HuH-7.5 (cell line): ENCODE data around the gene SENP7.
"Not testable (repeated sequence)": the region's sequence is repeated elsewhere in the genome, so short reads cannot be mapped to it uniquely, and the experiment has no call there.

Source experiments
- DNase-seq: peaks from one replicate; pipeline ENCODE4 v3.0.0; 2011; ENCODE audit warnings: low spot score

SENP7 gene

DNA sequence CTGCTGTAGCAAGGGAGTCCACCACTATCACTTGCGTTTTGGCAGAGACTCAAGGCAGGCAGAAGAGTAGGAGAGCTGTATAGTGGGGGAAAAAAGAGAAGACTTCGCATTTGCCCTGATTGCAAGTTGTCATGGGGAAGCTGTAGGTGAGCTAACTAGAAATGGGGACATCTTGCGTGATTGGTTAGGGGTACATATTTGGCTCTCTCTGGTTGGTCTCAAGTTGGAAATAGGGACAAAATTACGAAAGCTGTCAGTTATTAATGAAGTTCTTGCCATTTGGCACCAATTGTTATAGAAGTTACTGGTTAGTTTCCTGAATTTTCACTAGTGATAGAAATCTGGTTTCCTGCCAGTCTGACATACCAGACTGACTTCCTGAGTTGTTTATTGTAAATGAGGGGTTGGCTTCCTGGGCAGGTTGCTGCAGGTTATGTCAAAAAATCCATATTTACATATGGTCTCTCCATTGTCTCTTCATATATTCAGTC is 8.2 kb upstream of the SENP7 start:
- DNase-seq, result no peak

DNA sequence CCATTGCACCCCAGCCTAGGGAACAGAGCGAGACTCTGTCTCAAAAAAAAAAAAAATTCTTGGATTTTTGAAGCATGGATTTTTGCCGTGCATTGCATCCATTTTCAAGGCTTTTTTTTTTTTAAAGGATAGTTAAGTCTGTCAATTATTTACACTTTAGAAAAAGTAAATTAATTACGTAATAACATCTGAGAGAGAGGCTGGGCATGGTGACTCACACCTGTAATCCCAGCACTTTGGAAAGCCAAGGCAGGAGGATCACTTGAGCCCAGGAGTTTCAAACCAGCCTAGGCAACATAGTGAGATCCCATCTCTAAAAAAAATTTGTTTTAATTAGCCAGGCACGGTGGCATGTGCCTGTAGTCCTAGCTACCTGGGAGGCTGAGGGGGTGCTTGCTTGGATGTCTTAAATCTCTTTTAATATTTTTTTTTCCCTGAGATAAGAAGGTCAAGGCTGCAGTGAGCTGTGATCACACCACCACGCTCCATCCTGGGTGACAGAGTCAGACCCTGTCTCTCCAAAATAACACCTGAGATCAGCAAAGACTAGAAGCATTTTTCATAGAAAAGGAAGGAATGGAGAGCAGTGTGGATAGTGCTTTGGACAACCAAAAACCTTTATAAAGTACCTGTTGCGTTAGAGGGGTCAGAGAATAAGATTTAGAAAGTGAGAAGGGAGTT is 6.8 kb upstream of the SENP7 start:
- no peak for DNase-seq

DNA sequence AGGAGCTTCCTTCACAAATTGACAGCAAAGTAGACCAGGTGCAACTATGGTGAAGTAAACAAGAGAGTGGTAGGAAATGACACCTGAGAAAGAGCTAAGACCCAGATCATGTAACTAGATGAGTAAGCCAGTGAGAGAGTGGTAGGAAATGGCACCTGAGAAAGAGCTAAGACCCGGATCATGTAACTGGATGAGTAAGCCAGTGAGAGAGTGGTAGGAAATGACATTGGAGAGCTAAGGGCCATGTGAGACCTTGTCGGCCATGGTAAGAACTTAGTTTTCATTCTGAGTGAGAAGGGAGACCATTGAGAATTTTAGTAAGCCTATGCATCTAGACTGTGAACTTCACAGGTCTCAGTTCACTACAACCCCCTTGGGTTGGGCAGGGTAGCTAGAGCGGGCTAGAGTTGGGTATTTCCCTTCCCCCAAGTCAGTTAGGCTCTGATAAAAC is 5.4 kb upstream of the SENP7 start:
- DNase-seq, result no peak

DNA sequence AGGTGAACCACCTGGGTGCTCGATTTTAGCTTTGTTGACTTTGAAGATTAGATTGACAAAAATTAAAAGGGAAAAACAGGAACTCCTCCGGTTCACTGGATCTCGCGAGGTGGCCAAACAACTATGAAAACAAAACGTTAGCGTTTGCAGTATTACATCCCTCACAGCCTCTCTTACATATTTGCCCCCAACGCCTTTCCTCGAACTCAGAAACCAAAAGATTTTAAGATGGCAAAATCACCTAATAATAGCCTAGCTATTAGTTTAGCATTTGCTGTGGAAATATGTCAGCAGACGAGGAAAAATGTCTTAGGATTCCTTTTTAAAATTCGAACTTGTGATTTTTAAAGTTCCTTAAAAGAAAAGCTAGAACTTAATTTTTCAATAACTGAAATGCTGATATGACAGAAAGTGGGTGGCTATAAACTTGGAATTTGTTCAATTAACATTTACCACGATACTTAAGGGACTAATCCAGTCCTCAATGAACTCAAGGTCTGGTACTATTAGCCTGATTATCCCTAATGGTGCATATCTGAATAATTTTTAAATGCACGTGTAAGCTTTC is 491 bp upstream of the SENP7 start:
- peak; percentile 51 for DNase-seq

DNA sequence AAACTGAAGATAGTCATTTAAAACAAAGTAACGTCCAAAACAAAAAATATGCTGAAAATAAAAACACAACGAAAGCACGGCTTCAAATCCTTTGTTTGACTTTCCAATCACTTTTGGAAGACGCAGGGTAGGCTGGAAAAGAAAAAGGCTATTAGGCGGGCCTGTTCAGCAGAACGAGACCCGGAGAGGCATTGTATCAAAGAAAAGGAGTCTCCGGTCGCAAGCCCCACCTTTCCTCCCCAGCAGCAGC is 691 bp downstream of the SENP7 start:
- no peak for DNase-seq

DNA sequence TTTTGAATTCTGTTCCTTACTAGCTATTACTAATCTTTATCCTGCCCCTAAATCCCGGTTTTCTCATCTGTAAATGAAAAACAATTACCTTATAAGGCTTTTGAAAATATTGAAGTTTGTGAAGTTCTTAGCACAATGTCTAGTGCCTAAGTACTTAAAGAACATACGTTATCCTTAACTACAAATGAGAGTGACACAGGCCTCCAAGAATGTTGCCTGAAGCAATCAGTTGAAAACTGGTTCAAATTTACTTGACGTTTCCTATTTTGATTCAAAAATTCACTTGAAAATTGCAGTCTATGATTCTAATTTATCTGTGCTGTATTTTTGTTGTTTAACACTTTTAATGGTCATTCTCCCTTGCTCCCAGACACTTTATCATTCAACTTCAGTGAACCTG is 3.2 kb downstream of the SENP7 start:
- DNase-seq, result no peak

DNA sequence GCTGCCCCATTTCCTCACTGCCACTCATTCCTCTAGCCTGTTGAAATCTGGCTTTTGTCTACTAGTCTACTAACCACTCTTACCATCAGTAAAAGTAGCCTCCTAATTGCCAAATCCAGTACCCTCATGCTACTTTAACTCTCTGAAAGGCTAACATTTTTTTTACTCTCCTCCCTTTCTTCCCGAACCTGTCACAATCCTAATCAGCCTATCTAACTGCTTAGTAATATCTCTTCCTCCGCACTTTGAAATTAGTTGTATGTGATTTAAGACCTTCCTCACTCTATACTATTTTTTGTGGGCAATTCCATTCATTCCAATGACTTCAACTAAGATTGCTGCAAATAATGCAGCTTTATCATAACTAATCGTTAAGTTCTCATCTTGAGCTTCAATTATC is 3.7 kb downstream of the SENP7 start:
- DNase-seq, result no peak

DNA sequence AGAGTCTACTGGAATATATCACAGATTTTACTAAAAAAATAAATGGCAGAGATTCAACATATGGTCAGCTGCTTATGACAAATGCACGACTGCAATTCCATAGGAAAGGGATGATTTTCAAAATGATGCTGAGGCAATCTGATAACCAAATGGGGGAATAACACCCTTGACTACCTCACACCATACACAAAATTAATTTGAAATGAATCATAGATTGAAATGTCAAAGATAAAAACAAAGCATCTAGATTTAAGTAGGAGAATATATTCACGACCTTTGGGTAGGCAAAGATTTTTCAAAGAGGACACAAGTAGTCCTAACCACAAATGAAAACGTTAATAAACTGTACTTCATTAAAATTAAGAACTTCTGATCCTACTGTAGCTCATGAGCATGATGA is 11.2 kb downstream of the SENP7 start:
- no peak for DNase-seq

DNA sequence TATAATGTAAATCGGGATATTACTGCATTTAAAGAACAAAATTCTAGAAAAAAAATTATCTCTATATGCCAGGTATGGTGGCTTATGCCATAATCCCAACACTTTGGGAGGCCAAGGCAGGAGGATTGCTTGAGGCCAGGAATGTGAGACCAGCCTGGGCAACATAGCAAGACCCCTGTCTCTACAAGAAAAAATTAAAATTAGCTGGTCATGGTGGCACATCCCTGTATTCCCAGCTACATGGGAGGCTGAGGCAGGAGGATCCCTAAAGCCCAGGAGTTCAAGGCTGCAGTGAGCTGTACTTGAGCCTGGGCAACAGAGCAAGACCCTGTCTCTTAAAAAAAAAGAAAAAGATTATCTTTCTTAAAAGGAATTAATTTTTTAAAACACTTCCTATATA is 12.8 kb downstream of the SENP7 start:
- no peak for DNase-seq

DNA sequence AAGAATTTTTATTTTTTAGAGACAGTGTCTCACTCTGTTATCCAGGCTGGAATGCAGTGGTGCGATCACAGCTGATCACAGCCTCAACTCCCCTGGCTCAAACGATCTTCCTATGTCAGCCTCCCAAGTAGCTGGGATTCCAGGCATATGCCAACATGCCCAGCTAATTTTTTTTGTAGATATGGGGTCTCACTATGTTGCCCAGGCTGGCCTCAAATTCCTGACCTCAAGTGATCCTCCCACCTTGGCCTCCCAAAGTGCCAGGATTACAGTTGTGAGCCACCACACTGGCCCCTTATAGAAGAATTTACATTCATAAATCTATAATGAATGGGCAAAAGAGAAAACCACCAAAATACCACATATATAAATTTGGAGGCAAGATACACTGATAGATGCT is 15.2 kb downstream of the SENP7 start:
- no peak for DNase-seq

DNA sequence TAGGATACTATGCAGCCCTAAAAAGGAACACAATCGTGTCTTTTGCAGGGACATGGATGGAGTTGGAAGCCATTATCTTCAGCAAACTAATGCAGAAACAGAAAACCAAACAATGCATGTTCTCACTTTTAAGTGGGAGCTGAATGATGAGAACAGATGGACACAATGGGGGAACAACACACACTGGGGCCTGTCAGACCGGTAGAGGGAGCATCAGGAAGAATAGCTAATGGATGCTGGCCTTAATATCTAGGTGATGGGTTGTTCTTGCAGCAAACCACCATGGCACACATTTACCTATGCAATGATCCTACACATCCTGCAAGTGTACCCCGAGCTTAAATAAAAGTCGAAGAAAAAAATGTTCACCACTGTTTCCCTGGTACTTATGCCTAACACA is 17.5 kb downstream of the SENP7 start:
- DNase-seq, result no peak

DNA sequence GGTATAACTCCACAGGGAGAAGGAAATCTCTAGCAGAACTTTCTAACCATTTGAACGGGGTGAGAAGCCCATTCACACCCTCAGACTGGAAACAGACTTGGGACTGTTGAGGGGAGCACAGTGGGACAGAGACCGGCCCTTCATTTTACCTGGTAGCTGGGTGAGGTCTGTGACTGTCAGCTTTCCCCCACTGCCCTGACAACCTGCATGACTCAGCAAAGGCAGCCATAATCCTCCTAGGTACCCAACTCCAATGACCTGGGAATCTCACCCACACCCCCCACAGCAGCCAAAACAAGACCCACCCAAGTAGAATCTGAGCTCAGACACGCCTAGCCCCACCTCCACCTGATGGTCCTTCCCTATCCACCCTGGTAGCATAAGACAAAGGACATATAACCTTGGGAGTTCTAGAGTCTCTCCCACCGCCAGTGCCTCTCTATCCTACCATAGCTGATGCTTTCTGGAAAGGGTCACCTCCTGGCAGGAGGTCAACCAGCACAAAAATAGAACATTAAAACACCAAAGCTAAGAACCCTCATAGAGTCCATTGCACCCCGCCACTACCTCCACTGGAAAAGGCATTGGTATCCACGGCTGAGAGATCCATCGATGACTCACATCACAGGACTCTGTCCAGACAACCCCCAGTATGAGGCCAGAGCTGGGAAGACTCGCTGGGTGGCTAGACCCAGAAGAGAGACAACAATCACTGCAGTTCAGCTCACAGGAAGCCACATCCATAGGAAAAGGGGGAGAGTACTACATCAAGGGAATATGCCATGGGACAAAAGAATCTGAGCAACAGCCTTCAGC is 28.0 kb downstream of the SENP7 start:
- DNase-seq, result no peak

DNA sequence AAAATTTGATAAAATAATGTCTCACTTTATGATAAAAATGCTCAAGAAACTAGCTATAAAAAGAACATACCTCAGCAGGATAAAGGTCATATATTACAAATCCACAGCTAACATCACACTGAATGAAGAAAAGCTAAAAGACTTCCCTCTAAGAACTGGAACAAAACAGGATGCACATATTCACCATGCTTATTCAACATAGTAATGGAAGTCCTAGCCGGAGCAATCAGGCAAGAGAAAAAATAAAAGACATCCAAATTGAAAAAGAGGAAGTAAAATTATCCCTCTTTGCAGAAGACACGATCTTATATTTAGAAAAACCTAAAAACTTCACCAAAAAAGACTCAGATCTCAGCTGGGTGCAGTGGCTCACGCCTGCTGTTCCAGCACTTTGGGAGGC is 34.0 kb downstream of the SENP7 start:
- no peak for DNase-seq

DNA sequence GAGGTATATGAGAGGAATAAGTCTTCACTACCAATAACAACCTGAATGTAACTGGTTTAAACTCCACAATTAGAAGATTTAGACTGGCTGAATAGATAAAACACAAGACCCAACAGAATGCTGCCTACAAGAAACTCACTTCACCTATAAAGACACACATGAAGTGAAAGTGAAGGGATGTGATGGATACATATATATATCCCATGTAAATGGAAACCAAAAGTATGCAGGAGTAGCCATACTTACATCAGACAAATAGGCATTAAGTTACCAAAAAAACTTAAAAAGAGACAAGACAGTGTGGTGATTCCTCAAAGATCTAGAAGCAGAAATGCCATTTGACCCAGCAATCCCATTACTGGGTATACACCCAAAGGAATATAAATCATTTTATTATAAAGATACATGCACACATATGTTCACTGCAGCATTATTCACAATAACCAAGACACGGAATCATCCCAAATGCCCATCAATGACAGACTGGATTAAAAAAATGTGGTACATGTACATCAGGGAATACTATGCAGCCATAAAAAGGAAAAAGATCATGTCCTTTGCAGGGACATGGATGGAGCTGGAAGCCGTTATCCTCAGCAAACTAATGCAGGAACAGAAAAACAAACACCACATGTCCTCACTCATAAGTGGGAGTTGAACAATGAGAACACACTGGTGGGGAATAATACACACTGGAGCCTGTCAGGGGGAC is 38.0 kb downstream of the SENP7 start:
- not testable (repeated sequence) for DNase-seq

DNA sequence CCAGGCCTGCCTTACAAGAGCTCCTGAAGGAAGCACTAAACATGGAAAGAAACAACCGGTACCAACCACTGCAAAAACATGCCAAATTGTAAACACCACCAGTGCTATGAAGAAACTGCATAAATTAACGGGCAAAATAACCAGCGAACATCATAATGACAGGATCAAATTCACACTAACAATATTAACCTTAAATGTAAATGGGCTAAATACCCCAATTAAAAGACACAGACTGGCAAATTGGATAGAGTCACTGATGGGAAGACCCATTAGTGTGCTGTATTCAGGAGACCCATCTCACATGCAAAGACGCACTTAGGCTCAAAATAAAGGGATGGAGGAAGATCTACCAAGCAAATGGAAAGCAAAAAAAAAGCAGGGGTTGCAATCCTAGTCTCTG is 44.3 kb downstream of the SENP7 start:
- not testable (repeated sequence) for DNase-seq

DNA sequence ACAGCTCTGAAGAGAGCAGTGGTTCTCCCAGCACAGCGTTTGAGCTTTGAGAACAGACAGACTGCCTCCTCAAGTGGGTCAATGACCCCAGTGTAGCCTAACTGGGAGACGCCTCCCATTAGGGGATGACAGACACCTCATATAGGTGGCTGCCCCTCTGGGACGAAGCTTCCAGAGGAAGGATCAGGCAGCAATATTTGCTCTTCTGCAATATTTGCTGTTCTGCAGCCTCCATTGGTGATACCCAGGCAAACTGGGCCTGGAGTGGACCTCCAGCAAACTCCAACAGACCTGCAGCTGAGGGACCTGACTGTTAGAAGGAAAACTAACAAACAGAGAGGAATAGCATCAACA is 45.7 kb downstream of the SENP7 start:
- not testable (repeated sequence) for DNase-seq

DNA sequence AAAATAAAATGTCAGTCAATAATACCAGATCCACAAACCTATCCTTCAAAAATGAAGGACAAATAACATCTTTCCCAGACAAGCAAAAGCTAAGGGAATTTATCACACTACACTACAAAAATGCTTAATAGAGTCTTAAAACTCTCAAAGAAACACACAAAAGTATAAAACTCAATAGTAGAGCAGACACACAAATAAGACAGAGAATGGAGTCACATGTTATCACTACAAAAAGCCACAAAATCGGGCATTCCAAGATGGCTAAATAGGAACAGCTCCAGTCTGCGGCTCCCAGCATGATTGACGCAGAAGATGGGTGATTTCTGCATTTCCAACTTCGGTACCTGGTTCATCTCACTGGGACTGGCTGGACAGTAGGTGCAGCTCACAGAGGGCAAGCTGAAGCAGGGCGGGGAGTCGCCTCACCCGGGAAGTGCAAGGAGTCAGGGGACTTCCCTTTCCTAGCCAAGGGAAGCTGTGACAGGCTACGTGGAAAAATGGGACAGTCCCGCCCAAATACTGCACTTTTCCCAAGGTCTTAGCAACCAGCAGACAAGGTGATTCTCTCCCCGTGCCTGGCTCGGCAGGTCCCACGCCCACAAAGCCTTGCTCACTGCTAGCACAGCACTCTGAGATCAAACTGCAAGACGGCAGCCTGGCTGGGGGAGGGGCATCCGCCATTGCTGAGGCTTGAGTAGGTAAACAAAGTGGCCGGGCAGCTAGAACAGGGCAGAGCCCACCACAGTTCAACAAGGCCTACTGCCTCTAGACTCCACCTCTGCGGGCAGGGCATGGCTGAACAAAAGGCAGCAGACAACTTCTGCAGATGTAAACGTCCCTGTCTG is 46.3 kb downstream of the SENP7 start:
- no peak for DNase-seq

DNA sequence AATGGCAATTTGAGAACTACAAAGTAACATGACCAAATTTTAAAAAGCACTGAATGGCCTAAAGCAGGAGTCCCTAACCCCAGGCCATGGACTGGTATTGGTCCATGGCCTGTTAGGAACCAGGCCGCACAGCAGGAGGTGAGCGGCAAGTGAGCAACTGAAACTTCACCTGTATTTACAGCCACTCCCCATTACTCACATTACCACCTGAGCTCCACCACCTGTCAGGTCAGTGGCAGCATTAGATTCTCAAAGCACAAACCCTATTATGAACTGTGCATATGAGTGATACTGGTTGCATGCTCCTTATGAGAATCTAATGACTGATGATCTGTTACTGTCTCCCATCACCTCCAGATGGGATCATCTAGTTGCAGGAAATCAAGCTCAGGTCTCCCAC is 48.8 kb downstream of the SENP7 start:
- no peak for DNase-seq

DNA sequence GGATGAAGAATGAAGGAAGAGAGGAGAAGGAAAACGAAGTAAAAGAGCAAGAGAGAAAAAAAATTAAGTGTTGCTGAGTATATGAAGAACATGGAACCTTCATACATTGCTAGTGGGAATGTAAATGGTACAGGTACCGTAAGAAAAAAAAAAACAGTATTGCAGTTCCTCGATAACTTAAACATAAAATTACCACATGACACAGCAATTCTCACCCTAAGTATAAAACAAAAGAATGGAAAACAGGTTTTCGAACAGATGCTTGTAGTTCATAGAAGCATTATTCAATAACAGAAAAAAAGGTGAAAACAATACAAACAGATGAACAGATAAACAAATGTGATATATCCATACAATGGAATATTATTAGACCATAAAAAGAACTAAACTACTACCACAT is 51.6 kb downstream of the SENP7 start:
- DNase-seq, result no peak

DNA sequence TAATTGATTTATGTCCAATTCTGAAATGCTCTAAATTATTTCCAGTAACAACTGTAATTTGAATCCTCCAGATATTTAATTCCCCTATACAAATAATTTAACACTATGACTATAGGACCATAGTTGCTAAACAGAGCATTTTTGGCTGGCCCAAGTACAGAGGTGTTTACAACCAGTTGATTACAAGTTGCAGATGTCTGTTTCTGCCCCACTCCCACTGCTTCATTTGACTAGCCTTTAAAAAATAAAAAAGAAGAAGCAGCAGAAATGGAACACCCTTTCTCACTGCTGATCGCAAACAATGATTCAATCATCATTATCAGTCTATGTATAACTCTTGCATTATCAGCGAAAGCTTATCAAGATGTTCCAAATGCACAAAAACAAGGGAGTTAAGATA is 54.6 kb downstream of the SENP7 start:
- no peak for DNase-seq

DNA sequence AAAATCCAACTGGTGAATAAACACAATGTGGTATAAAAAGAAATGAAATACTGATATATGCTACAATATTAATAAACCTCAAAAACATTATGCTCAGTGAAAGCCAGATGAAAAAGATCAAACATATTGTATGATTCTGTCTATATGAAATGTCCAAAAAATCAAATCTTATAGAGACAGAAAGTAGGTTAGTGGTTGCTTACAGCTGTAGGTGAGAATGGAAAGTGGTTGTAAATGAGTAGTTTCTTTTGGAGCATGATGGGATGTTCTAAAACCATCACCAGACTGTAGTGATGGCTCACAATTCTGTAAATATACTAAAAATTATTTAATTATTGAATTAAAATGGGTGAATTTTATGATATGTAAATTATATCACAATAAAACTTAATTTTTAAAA is 58.4 kb downstream of the SENP7 start:
- no peak for DNase-seq

DNA sequence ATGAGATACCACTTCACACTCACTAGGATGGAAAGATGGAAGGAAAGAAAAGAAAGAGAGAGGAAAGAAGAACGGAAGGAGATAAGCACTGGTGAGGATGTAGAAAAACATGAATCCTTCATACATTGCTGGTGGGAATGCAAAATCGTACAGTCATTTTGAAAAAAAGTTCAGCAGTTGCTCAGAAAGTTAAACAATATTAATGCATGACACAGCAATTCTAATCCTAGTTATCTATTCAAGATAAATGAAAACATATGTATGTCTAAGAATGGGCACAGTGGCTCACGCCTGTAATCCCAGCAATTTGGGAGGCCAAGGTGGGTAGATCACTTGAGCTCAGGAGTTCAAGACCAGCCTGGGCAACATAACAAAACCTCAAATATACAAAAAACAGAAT is 59.1 kb downstream of the SENP7 start:
- no peak for DNase-seq
